Measurements from ENCODE around the gene ELFN2.

- TF ChIP-seq CTCF (IDR thresholded peaks at IDR 0.05; ENCODE audit: borderline replicate concordance, extremely low read depth, low read length, poor library complexity, severe bottlenecking) (no peak), EZH2 (IDR thresholded peaks at IDR 0.05; ENCODE audit: borderline replicate concordance, low read depth, low read length, severe bottlenecking) (no peak)
These were observed 106.3 kb downstream of the ELFN2 start for GRCh38 chr22:37320726-37321677.
